K562 (cell line): ENCODE data around the gene ELAVL3.
"Not testable (repeated sequence)": the region's sequence is repeated elsewhere in the genome, so short reads cannot be mapped to it uniquely, and the experiment has no call there.

Experiments used
- EGR1 ChIP-seq: fragments of 450-650 bp; conservative IDR thresholded peaks from 2 replicates; pipeline ENCODE4 v1.6.1; 2017; ENCODE audit warnings: mild to moderate bottlenecking
- GTF2F1 ChIP-seq: IDR thresholded peaks from 2 replicates; pipeline ENCODE4 v1.6.1; 2011; ENCODE audit warnings: low read depth, low read length, improper control_type of control experiment
- HDAC6 ChIP-seq: IDR thresholded peaks from 2 replicates; pipeline ENCODE4 v1.6.1; 2012; ENCODE audit warnings: low read depth, mild to moderate bottlenecking, control low read depth, inconsistent platforms, low read length, moderate library complexity
- HMGXB4 ChIP-seq: sonication (generic); formaldehyde crosslinking; IDR thresholded peaks from 2 replicates; pipeline ENCODE4 v1.8.1; 2023; ENCODE audit warnings: mild to moderate bottlenecking, missing genetic modification reagents
- POLR2A ChIP-seq: fragments of 450-650 bp; conservative IDR thresholded peaks from 2 replicates; pipeline ENCODE4 v1.6.1; 2016
- SMC3 ChIP-seq: conservative IDR thresholded peaks from 2 replicates; pipeline ENCODE4 v1.6.1; 2011; ENCODE audit warnings: low read depth, low read length, improper control_type of control experiment; ENCODE audit not compliant: insufficient read depth
- TAF1 ChIP-seq: IDR thresholded peaks from 2 replicates; pipeline ENCODE4 v1.6.1; 2011; ENCODE audit warnings: mild to moderate bottlenecking, low read length, moderate library complexity; ENCODE audit not compliant: insufficient read depth, control insufficient read depth, severe bottlenecking; ENCODE audit errors: extremely low read depth
- ZNF551 ChIP-seq: fragments of 250-450 bp; sonication (Bioruptor Pico); IDR thresholded peaks from 2 replicates; pipeline ENCODE4 v1.5.0; 2021; ENCODE audit warnings: mild to moderate bottlenecking, moderate library complexity
- ZNF696 ChIP-seq: fragments of 250-450 bp; sonication (Bioruptor Pico); conservative IDR thresholded peaks from 2 replicates; pipeline ENCODE4 v1.4.0; 2020; ENCODE audit warnings: mild to moderate bottlenecking, moderate library complexity
- TF ChIP-seq, protein P1 (sequence below), 3 experiments: IDR thresholded peaks in 2 of 3; conservative IDR thresholded peaks in 1 of 3; 2 replicates each; pipeline ENCODE4 v1.5.1; 2011 to 2012; ENCODE audit warnings: low read length in 3 of 3, mild to moderate bottlenecking in 3 of 3, control low read depth in 2 of 3, improper control_type of control experiment in 1 of 3, inconsistent platforms in 1 of 3, low read depth in 1 of 3, mixed read lengths in 1 of 3, moderate library complexity in 1 of 3; ENCODE audit not compliant: insufficient read depth in 2 of 3
- TF ChIP-seq, protein P2 (sequence below): fragments of 450-650 bp; IDR thresholded peaks from 2 replicates; pipeline ENCODE4 v1.6.1; 2016; ENCODE audit warnings: missing biosample characterization, missing genetic modification characterization

DNA sequence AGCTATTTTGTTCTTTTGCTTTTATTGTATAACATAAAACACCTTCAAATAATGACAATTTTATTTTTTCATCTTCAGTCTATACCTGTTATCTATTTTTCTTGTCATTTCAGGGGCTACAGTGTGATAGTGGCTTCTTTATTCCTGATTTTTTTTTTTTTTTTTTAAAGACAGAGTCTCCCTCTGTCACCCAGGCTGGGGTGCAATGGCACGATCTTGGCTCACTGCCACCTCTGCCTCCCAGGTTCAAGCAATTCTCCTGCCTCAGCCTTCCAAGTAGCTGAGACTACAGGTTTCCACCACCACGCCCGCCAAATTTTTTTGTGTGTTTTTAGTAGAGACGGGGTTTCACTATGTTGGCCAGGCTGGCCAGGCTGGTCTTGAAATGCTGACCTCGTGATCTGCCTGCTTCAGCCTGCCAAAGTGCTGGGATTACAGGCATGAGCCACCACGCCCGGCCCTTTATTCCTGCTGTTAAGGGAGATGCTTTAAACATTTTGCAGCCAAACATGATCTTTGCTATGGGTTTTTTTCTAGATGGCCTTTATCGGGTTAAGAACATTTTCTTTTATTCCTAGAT is 12.5 kb downstream of the ELAVL3 start:
- not testable (repeated sequence) for TF ChIP-seq SMC3; HDAC6; TAF1; ZNF696 (CRISPR knock-in tag); POLR2A; HMGXB4 (CRISPR knock-in tag); ZNF551 (CRISPR knock-in tag); GTF2F1; EGR1
- TF ChIP-seq, protein P1, sequence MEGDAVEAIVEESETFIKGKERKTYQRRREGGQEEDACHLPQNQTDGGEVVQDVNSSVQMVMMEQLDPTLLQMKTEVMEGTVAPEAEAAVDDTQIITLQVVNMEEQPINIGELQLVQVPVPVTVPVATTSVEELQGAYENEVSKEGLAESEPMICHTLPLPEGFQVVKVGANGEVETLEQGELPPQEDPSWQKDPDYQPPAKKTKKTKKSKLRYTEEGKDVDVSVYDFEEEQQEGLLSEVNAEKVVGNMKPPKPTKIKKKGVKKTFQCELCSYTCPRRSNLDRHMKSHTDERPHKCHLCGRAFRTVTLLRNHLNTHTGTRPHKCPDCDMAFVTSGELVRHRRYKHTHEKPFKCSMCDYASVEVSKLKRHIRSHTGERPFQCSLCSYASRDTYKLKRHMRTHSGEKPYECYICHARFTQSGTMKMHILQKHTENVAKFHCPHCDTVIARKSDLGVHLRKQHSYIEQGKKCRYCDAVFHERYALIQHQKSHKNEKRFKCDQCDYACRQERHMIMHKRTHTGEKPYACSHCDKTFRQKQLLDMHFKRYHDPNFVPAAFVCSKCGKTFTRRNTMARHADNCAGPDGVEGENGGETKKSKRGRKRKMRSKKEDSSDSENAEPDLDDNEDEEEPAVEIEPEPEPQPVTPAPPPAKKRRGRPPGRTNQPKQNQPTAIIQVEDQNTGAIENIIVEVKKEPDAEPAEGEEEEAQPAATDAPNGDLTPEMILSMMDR (IDR thresholded peaks at IDR 0.05 in 2 of 3, conservative IDR thresholded peaks at IDR 0.05 in 1 of 3; ENCODE audit: insufficient read depth in 2 of 3, low read depth in 1 of 3, low read length in 3 of 3) = not testable (repeated sequence)
- TF ChIP-seq, protein P2, sequence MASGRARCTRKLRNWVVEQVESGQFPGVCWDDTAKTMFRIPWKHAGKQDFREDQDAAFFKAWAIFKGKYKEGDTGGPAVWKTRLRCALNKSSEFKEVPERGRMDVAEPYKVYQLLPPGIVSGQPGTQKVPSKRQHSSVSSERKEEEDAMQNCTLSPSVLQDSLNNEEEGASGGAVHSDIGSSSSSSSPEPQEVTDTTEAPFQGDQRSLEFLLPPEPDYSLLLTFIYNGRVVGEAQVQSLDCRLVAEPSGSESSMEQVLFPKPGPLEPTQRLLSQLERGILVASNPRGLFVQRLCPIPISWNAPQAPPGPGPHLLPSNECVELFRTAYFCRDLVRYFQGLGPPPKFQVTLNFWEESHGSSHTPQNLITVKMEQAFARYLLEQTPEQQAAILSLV (tag) = not testable (repeated sequence)
